HEK293 (cell line): ENCODE measurements around the gene USP21.

Source experiments
- CTCF ChIA-PET: fragments of 350-600 bp; formaldehyde crosslinking; extraction: SDS; loops from one replicate; lab custom pipeline; 2021; ENCODE audit warnings: antibody characterized with exemption; lab: Yijun Ruan, JAX
- POLR2A ChIA-PET: fragments of 300-600 bp; formaldehyde crosslinking; extraction: SDS; loops from one replicate; lab custom pipeline; 2020; ENCODE audit warnings: antibody characterized with exemption, inconsistent platforms; lab: Yijun Ruan, JAX
- H3K27ac ChIP-seq: fragments of 200-500 bp; sonication (Bioruptor generic); 2 replicates; pipeline ENCODE4 v1.5.1; 2014; ENCODE audit warnings: low read depth, low read length, control low read depth, inconsistent platforms; ENCODE audit errors: extremely low read depth
- H3K36me3 ChIP-seq, 2 experiments: fragments of 200-500 bp in 1 of 2; sonication (Bioruptor generic) in 1 of 2; 1 replicate in 1 of 2; 2 replicates in 1 of 2; pipeline ENCODE4 v1.5.1; 2014 to 2017; ENCODE audit warnings: inconsistent platforms in 2 of 2, low read length in 2 of 2; ENCODE audit not compliant: control insufficient read depth in 2 of 2, insufficient read depth in 1 of 2
- H3K4me1 ChIP-seq: fragments of 200-500 bp; sonication (Bioruptor generic); 2 replicates; pipeline ENCODE4 v1.5.1; 2014; ENCODE audit warnings: mild to moderate bottlenecking, low read length, inconsistent platforms; ENCODE audit not compliant: control insufficient read depth, insufficient read depth
- H3K4me3 ChIP-seq: 2 replicates; pipeline ENCODE4 v1.5.1; 2011; ENCODE audit warnings: low read depth, mild to moderate bottlenecking, control low read depth, low read length, moderate library complexity
- H3K9me3 ChIP-seq: fragments of 200-500 bp; sonication (Bioruptor generic); 2 replicates; pipeline ENCODE4 v1.5.1; 2014; ENCODE audit warnings: low read depth, low read length, inconsistent platforms; ENCODE audit not compliant: control insufficient read depth, insufficient read depth
- GLIS1 ChIP-seq: fragments of 450-650 bp; formaldehyde crosslinking; IDR thresholded peaks from 2 replicates; pipeline ENCODE4 v1.5.1; 2016; ENCODE audit warnings: missing biosample characterization, missing genetic modification characterization
- KLF16 ChIP-seq: fragments of 450-650 bp; formaldehyde crosslinking; IDR thresholded peaks from 2 replicates; pipeline ENCODE4 v1.5.1; 2017; ENCODE audit warnings: missing biosample characterization, missing genetic modification characterization
- YY2 ChIP-seq: fragments of 450-650 bp; formaldehyde crosslinking; IDR thresholded peaks from 2 replicates; pipeline ENCODE4 v1.5.1; 2016; ENCODE audit warnings: missing biosample characterization, missing genetic modification characterization
- ZBTB48 ChIP-seq: fragments of 450-650 bp; formaldehyde crosslinking; IDR thresholded peaks from 2 replicates; pipeline ENCODE4 v1.5.1; 2016; ENCODE audit warnings: missing biosample characterization, missing genetic modification characterization
- ZFP37 ChIP-seq: fragments of 450-650 bp; formaldehyde crosslinking; IDR thresholded peaks from 2 replicates; pipeline ENCODE4 v1.5.1; 2016; ENCODE audit warnings: missing biosample characterization, missing genetic modification characterization
- ZIC2 ChIP-seq: fragments of 450-650 bp; formaldehyde crosslinking; IDR thresholded peaks from 2 replicates; pipeline ENCODE4 v1.5.1; 2016; ENCODE audit warnings: missing biosample characterization, missing genetic modification characterization
- ZNF24 ChIP-seq: fragments of 450-650 bp; formaldehyde crosslinking; IDR thresholded peaks from 2 replicates; pipeline ENCODE4 v1.5.1; 2016; ENCODE audit warnings: missing biosample characterization, missing genetic modification characterization
- ZNF248 ChIP-seq: fragments of 450-650 bp; formaldehyde crosslinking; IDR thresholded peaks from 2 replicates; pipeline ENCODE4 v1.5.1; 2017; ENCODE audit warnings: missing biosample characterization, missing genetic modification characterization
- ZNF266 ChIP-seq: fragments of 450-650 bp; formaldehyde crosslinking; IDR thresholded peaks from 2 replicates; pipeline ENCODE4 v1.5.1; 2016; ENCODE audit warnings: missing biosample characterization, missing genetic modification characterization, low read depth
- ZNF335 ChIP-seq: fragments of 450-650 bp; formaldehyde crosslinking; conservative IDR thresholded peaks from 2 replicates; pipeline ENCODE4 v1.5.1; 2016; ENCODE audit warnings: missing biosample characterization, missing genetic modification characterization
- ZNF48 ChIP-seq: fragments of 450-650 bp; formaldehyde crosslinking; IDR thresholded peaks from 2 replicates; pipeline ENCODE4 v1.5.1; 2016; ENCODE audit warnings: missing biosample characterization, missing genetic modification characterization
- ZNF548 ChIP-seq: fragments of 450-650 bp; formaldehyde crosslinking; IDR thresholded peaks from 2 replicates; pipeline ENCODE4 v1.5.1; 2016; ENCODE audit warnings: missing biosample characterization, missing genetic modification characterization
- ZNF549 ChIP-seq: fragments of 450-650 bp; IDR thresholded peaks from 2 replicates; pipeline ENCODE4 v1.5.1; 2018; ENCODE audit warnings: missing biosample characterization, missing genetic modification characterization, mild to moderate bottlenecking, inconsistent platforms, moderate library complexity
- ZNF600 ChIP-seq: fragments of 450-650 bp; formaldehyde crosslinking; IDR thresholded peaks from 2 replicates; pipeline ENCODE4 v1.5.1; 2016; ENCODE audit warnings: missing biosample characterization, missing genetic modification characterization
- ZNF776 ChIP-seq: fragments of 450-650 bp; formaldehyde crosslinking; IDR thresholded peaks from 2 replicates; pipeline ENCODE4 v1.5.0; 2017; ENCODE audit warnings: missing biosample characterization, missing genetic modification characterization, borderline replicate concordance
- ZNF792 ChIP-seq: fragments of 450-650 bp; formaldehyde crosslinking; IDR thresholded peaks from 2 replicates; pipeline ENCODE4 v1.5.1; 2016; ENCODE audit warnings: missing biosample characterization, missing genetic modification characterization
- ZXDB ChIP-seq: fragments of 450-650 bp; formaldehyde crosslinking; IDR thresholded peaks from 2 replicates; pipeline ENCODE4 v1.5.1; 2016; ENCODE audit warnings: missing biosample characterization, missing genetic modification characterization
- TF ChIP-seq, protein P1 (sequence below): fragments of 450-650 bp; formaldehyde crosslinking; IDR thresholded peaks from 2 replicates; pipeline ENCODE4 v1.5.1; 2016; ENCODE audit warnings: missing biosample characterization, missing genetic modification characterization
- TF ChIP-seq, protein P2 (sequence below): fragments of 450-650 bp; formaldehyde crosslinking; IDR thresholded peaks from 2 replicates; pipeline ENCODE4 v1.5.1; 2016; ENCODE audit warnings: missing biosample characterization, missing genetic modification characterization

The USP21 gene

DNA sequence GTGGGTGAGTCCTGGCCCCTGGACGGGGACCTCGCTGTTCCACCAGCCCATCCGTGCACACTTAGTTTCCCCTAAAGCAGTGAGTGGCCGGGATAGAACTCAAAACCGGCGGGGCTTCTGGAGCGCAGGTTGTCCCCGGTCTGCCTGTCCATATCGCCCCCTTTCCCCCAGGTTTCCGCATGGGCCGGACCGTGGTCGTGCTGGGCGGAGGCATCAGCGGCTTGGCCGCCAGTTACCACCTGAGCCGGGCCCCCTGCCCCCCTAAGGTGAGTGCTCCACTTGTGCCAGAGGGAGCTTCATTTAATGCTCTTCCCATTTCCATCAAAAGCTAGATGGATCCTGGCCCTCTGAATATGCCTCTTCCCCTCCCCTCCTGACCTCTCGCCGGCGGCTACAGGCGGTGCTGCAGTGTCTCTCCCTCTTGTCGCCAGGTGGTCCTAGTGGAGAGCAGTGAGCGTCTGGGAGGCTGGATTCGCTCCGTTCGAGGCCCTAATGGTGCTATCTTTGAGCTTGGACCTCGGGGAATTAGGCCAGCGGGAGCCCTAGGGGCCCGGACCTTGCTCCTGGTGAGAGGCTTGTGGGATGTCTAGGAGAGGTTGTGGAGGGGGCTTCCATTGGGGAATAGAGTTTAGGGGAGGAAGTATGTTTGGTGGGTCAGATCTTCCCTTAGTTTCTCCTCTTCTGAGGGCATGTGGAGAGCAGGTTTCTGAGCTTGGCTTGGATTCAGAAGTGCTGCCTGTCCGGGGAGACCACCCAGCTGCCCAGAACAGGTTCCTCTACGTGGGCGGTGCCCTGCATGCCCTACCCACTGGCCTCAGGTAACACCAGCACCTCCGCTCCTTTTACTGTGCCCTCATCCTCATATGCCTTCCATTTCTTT is 7.6 kb downstream of the USP21 start (continued):
- TF ChIP-seq GLIS1 (tag by site-specific recombination) (0 out of 2 replicates have a peak, but pooled peaks have one; percentile 15), ZNF335 (peak; percentile 98), ZNF776 (tag by site-specific recombination) (no peak), ZBTB48 (tag by site-specific recombination) (0 out of 2 replicates have a peak, but pooled peaks have one; percentile 5), ZNF24 (tag by site-specific recombination) (no peak), ZIC2 (tag by site-specific recombination) (peak; percentile 60), ZNF48 (tag by site-specific recombination) (no peak), ZNF600 (tag by site-specific recombination) (peak; percentile 55; the same call in 1 of the 2 replicates), ZFP37 (tag by site-specific recombination) (0 out of 2 replicates have a peak, but pooled peaks have one; percentile 14)
- TF ChIP-seq, all 188 proteins: peak for 11

DNA sequence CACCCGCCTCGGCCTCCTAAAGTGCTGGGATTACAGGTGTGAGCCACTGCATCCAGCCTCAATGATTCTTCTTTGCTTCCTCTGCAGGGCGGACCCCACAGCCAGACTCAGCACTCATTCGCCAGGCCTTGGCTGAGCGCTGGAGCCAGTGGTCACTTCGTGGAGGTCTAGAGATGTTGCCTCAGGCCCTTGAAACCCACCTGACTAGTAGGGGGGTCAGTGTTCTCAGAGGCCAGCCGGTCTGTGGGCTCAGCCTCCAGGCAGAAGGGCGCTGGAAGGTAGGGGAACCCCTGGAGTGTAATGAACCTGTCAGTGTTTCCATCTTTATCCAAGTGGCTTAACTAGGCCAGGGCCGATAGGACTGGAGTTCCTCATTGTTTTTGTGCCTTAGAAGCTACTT is 9.6 kb downstream of the USP21 start:
- no peaks in the 10 kb centered on the region for H3K9me3 ChIP-seq
- H3K27ac ChIP-seq = no peak overlapping the region
- no peak for TF ChIP-seq YY2 (tag by site-specific recombination)
- TF ChIP-seq ZNF266 = no peak
- TF ChIP-seq, protein P1, sequence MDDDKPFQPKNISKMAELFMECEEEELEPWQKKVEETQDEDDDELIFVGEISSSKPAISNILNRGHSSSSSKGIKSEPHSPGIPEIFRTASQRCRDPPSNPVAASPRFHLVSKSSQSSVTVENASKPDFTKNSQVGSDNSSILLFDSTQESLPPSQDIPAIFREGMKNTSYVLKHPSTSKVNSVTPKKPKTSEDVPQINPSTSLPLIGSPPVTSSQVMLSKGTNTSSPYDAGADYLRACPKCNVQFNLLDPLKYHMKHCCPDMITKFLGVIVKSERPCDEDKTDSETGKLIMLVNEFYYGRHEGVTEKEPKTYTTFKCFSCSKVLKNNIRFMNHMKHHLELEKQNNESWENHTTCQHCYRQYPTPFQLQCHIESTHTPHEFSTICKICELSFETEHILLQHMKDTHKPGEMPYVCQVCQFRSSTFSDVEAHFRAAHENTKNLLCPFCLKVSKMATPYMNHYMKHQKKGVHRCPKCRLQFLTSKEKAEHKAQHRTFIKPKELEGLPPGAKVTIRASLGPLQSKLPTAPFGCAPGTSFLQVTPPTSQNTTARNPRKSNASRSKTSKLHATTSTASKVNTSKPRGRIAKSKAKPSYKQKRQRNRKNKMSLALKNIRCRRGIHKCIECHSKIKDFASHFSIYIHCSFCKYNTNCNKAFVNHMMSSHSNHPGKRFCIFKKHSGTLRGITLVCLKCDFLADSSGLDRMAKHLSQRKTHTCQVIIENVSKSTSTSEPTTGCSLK (tag by site-specific recombination) = no peak
- TF ChIP-seq ZNF248 = no peak
- TF ChIP-seq ZXDB (tag by site-specific recombination) = no peak
- no peak for TF ChIP-seq ZNF548
- no peak for TF ChIP-seq KLF16
- TF ChIP-seq, all 188 proteins: peak for 0
- Histone ChIP-seq H3K4me3 (no peak overlapping the region), H3K36me3 (peaks cover 10 to 73% of the 10 kb centered on the region in 2 experiments; a peak in 2 of 3 replicates), H3K4me1 (peaks cover 3% of the 10 kb centered on the region; the same call in 1 of the 2 replicates)
- CTCF ChIA-PET = interaction anchor here (0.6 to 3.9 kb wide), 5 partner anchors 8 to 488 kb away, joined by 3 to 23 read pairs (median 3); partner anchors contain the start of gene B4GALT3
- POLR2A ChIA-PET = interaction anchor here (0.9 to 4.8 kb wide), 4 partner anchors 16 to 71 kb away, joined by 3 to 53 read pairs (median 14); partner anchors contain the start of genes DEDD, KLHDC9 and UFC1

DNA sequence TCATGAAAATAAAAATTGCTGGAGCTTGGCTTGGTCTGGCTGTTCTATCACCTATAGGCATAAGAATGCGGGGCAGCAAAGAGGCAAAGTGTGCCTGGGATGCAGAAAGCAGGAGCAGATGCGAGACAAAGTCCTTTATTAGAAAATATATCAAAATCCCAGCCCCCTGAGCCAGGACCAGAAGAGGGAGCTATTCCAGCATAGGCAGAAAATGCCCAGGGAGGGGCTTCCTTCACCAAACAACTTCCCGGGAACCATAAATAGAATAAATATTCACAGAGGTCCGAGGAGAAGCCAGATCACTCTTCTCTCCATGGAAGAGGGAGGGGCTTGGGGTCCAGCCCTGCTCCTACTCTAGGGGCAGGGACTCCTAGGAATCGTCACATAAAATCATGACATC is 11.9 kb downstream of the USP21 start:
- Histone ChIP-seq H3K27ac (no peak overlapping the region), H3K4me3 (no peak overlapping the region)
- CTCF ChIA-PET = interaction anchor here (0.6 to 1.0 kb wide), 4 partner anchors 10 to 66 kb away, joined by 3 to 4 read pairs (median 4); no protein-coding TSS in a partner anchor
- TF ChIP-seq, protein P2, sequence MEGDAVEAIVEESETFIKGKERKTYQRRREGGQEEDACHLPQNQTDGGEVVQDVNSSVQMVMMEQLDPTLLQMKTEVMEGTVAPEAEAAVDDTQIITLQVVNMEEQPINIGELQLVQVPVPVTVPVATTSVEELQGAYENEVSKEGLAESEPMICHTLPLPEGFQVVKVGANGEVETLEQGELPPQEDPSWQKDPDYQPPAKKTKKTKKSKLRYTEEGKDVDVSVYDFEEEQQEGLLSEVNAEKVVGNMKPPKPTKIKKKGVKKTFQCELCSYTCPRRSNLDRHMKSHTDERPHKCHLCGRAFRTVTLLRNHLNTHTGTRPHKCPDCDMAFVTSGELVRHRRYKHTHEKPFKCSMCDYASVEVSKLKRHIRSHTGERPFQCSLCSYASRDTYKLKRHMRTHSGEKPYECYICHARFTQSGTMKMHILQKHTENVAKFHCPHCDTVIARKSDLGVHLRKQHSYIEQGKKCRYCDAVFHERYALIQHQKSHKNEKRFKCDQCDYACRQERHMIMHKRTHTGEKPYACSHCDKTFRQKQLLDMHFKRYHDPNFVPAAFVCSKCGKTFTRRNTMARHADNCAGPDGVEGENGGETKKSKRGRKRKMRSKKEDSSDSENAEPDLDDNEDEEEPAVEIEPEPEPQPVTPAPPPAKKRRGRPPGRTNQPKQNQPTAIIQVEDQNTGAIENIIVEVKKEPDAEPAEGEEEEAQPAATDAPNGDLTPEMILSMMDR (tag by site-specific recombination) = 0 out of 2 replicates have a peak, but pooled peaks have one; percentile 8
- TF ChIP-seq ZNF792 (tag by site-specific recombination) = no peak
- no peak for TF ChIP-seq ZNF549 (tag by site-specific recombination)
- TF ChIP-seq, all 188 proteins: peak for 1
- no peaks in the 10 kb centered on the region for H3K9me3 ChIP-seq
- POLR2A ChIA-PET = interaction anchor here (1.0 kb wide), 1 partner anchor 9 kb away, joined by 3 read pairs; no protein-coding TSS in a partner anchor
- no peaks in the 10 kb centered on the region for H3K4me1 ChIP-seq
- peaks cover 16 to 82% of the 10 kb centered on the region in 2 experiments; a peak in 2 of 3 replicates for H3K36me3 ChIP-seq
